Endodermal cell (in vitro differentiated cells): ENCODE results near the gene SMYD3. TPM values are rescaled to one million over a fixed set of nuclear protein-coding genes. Genes with fewer than 3 reads are reported as not detected.

Experiments
- DNase-seq: peaks from one replicate; pipeline ENCODE4 v3.0.0-alpha.2; 2017
- H3K27ac ChIP-seq: 2 replicates; pipeline ENCODE4 v1.5.1; 2013; ENCODE audit warnings: mild to moderate bottlenecking, low read depth, low read length, moderate library complexity
- H3K27me3 ChIP-seq: 2 replicates; pipeline ENCODE4 v1.6.1; 2013; ENCODE audit warnings: mild to moderate bottlenecking, low read length, moderate library complexity; ENCODE audit not compliant: insufficient read depth, control insufficient read depth, poor library complexity, severe bottlenecking
- H3K36me3 ChIP-seq: 2 replicates; pipeline ENCODE4 v1.7.0; 2013; ENCODE audit warnings: mild to moderate bottlenecking, low read length, moderate library complexity; ENCODE audit not compliant: control insufficient read depth, insufficient read depth
- H3K4me1 ChIP-seq: one replicate; pipeline ENCODE4 v1.7.0; 2013; ENCODE audit warnings: low read length; ENCODE audit not compliant: control insufficient read depth, insufficient read depth
- H3K4me3 ChIP-seq: 2 replicates; pipeline ENCODE4 v1.5.1; 2013; ENCODE audit warnings: mild to moderate bottlenecking, low read length, moderate library complexity
- H3K9ac ChIP-seq: 2 replicates; pipeline ENCODE4 v1.6.1; 2013; ENCODE audit warnings: mild to moderate bottlenecking, low read length, moderate library complexity; ENCODE audit not compliant: poor library complexity, severe bottlenecking; ENCODE audit errors: extremely low read depth
- H3K9me3 ChIP-seq: 2 replicates; pipeline ENCODE4 v1.6.1; 2013; ENCODE audit warnings: mild to moderate bottlenecking, low read length, moderate library complexity; ENCODE audit not compliant: control insufficient read depth
- H3K27ac Mint-ChIP-seq: 2 replicates; pipeline ENCODE4 v1.8.0; 2020; ENCODE audit warnings: mixed read lengths
- H3K27me3 Mint-ChIP-seq: 2 replicates; pipeline ENCODE4 v1.8.0; 2021; ENCODE audit warnings: mild to moderate bottlenecking, mixed read lengths; ENCODE audit not compliant: insufficient read depth
- H3K36me3 Mint-ChIP-seq: 2 replicates; pipeline ENCODE4 v1.8.0; 2020; ENCODE audit warnings: low read depth, mixed read lengths
- H3K4me1 Mint-ChIP-seq: 2 replicates; pipeline ENCODE4 v1.8.0; 2020; ENCODE audit warnings: mixed read lengths
- H3K4me3 Mint-ChIP-seq: 2 replicates; pipeline ENCODE4 v1.8.0; 2020; ENCODE audit warnings: mild to moderate bottlenecking, moderate library complexity, mixed read lengths
- H3K9me3 Mint-ChIP-seq: 2 replicates; pipeline ENCODE4 v1.8.0; 2020; ENCODE audit warnings: mild to moderate bottlenecking, mixed read lengths
- whole genome bisulfite sequencing, 2 experiments: methylation state at CpG; one replicate each; pipeline versions ENCODE4 v1.1.5 to v1.1.7; 2013; ENCODE audit warnings: missing lambda C conversion rate in 2 of 2, mixed read lengths in 1 of 2; ENCODE audit not compliant: insufficient coverage in 1 of 2, insufficient read length in 1 of 2; 5-methylcytosine and 5-hydroxymethylcytosine counted together
- total RNA-seq, 2 donors: library from RNA; stranded (reverse); fragmentation: NEBNext Ultra II Directional in 1 of 2; extraction: Animal tissue kit (Norgen Biotek cat#: 25700) in 1 of 2; gene quantifications; 2 replicates in 1 of 2; 3 replicates in 1 of 2; pipeline ENCODE4 v1.2.1, GENCODE V29; 2021
- TF ChIP-seq, protein P1 (sequence below): fragments of 200-600 bp; sonication (generic); conservative IDR thresholded peaks from 2 replicates; pipeline ENCODE4 v1.5.0; 2021; ENCODE audit warnings: antibody characterized with exemption, mild to moderate bottlenecking

Gene SMYD3
- total RNA-seq, 2 donors from 2014 or later = 32.3 to 45.8 TPM

DNA sequence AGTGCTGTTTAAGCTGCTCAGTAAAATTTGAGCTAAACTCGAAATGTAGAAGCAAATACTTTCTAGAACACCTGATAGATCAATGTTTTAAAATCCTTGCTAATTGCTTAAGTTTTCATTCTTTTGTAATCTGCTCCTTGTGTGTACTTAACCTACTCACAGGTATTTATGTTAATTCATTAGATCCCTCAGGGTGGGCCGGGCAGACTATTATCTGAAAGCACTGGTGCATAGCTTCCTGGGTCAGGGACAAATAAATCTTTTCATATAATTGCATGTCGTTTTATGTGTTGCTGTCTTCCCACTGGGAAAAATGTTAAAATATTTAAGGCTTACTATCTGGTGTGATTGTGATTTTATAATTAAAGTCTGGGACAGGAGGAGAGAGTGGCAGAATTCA lies 440.5 kb downstream of the SMYD3 start:
- Mint-ChIP-seq H3K9me3 (no peaks in the 10 kb centered on the region), H3K27ac (peak overlapping the region; percentile 92), H3K4me1 (peaks cover 55% of the 10 kb centered on the region), H3K36me3 (no peaks in the 10 kb centered on the region), H3K4me3 (peak overlapping the region; percentile 37), H3K27me3 (peaks cover 14% of the 10 kb centered on the region)
- peak; percentile 75 for DNase-seq
- TF ChIP-seq, protein P1, sequence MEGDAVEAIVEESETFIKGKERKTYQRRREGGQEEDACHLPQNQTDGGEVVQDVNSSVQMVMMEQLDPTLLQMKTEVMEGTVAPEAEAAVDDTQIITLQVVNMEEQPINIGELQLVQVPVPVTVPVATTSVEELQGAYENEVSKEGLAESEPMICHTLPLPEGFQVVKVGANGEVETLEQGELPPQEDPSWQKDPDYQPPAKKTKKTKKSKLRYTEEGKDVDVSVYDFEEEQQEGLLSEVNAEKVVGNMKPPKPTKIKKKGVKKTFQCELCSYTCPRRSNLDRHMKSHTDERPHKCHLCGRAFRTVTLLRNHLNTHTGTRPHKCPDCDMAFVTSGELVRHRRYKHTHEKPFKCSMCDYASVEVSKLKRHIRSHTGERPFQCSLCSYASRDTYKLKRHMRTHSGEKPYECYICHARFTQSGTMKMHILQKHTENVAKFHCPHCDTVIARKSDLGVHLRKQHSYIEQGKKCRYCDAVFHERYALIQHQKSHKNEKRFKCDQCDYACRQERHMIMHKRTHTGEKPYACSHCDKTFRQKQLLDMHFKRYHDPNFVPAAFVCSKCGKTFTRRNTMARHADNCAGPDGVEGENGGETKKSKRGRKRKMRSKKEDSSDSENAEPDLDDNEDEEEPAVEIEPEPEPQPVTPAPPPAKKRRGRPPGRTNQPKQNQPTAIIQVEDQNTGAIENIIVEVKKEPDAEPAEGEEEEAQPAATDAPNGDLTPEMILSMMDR = no peak
- peak overlapping the region; percentile 76 for H3K4me3 ChIP-seq
- no peaks in the 10 kb centered on the region for H3K36me3 ChIP-seq
- no peaks in the 10 kb centered on the region for H3K9me3 ChIP-seq
- H3K27ac ChIP-seq = no peak overlapping the region
- H3K4me1 ChIP-seq = peaks cover 22% of the 10 kb centered on the region
- 0 to 14% methylated on average over 3 of the region's 3 CpGs for WGBS, 2 experiments
- H3K9ac ChIP-seq = peak overlapping the region; percentile 54
- H3K27me3 ChIP-seq = no peaks in the 10 kb centered on the region

DNA sequence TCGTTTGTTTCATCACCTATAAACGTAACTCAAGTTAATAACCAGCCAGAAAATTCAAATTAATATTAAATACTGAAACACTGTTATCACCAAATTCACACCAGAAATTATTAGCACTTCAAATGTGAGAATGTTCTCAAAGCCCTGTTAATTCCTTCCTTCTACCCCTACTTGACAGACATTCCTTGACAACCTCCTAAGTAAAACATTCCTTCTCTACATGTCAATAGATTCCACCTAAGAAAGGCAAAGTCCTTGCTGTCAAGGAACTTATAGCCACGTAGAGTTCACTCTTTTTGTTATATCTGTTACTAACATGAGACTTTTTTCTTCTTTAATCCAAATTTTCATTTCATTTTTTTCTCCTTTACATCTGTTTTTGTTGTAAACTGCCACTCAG lies 441.5 kb downstream of the SMYD3 start:
- no peaks in the 10 kb centered on the region for H3K9me3 Mint-ChIP-seq
- Histone ChIP-seq H3K4me1 (peaks cover 22% of the 10 kb centered on the region), H3K9ac (peak overlapping the region; percentile 54), H3K27ac (no peak overlapping the region), H3K4me3 (peak overlapping the region; percentile 76), H3K36me3 (no peaks in the 10 kb centered on the region), H3K27me3 (no peaks in the 10 kb centered on the region), H3K9me3 (no peaks in the 10 kb centered on the region)
- 0 to 32% methylated on average over 1 to 3 of the region's 3 CpGs for WGBS, 2 experiments
- peaks cover 54% of the 10 kb centered on the region for H3K4me1 Mint-ChIP-seq
- peak overlapping the region; percentile 79 for H3K27ac Mint-ChIP-seq
- H3K27me3 Mint-ChIP-seq = peaks cover 14% of the 10 kb centered on the region
- no peak for DNase-seq
- TF ChIP-seq, protein P1 = no peak
- H3K36me3 Mint-ChIP-seq = no peaks in the 10 kb centered on the region
- H3K4me3 Mint-ChIP-seq = peak overlapping the region; percentile 25

DNA sequence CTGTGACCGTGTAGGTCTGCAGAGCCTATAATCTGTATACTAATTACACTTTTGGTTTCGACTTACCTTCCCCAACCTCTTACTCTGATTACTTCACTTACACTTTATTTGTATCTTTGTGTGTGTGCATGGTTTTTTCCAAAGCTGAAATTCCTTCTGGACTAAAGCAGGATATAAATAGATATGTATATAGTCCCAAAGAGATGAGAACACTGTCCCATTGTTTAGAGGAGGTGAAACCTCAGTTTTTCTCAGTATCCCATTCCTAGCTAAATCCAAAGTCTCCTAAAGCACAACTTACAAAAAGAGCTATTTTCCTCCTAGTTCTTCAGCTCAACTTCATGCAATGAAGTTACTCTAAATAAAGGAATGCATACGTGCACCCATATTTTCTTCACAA lies 442.2 kb downstream of the SMYD3 start:
- no peaks in the 10 kb centered on the region for H3K9me3 Mint-ChIP-seq
- H3K9me3 ChIP-seq = no peaks in the 10 kb centered on the region
- TF ChIP-seq, protein P1 = no peak
- H3K4me1 Mint-ChIP-seq = peaks cover 52% of the 10 kb centered on the region
- no peak overlapping the region for H3K27ac Mint-ChIP-seq
- peaks cover 22% of the 10 kb centered on the region for H3K4me1 ChIP-seq
- peaks cover 12% of the 10 kb centered on the region for H3K27me3 Mint-ChIP-seq
- peak overlapping the region; percentile 76 for H3K4me3 ChIP-seq
- H3K4me3 Mint-ChIP-seq = no peak overlapping the region
- 87 to 92% methylated on average over 2 to 3 of the region's 3 CpGs for WGBS, 2 experiments
- H3K9ac ChIP-seq = no peak overlapping the region
- H3K27ac ChIP-seq = no peak overlapping the region
- DNase-seq = no peak
- no peaks in the 10 kb centered on the region for H3K27me3 ChIP-seq
- no peaks in the 10 kb centered on the region for H3K36me3 ChIP-seq
- no peaks in the 10 kb centered on the region for H3K36me3 Mint-ChIP-seq
